Activated T-helper 9 cell treated with anti-CD3 and anti-CD28 coated beads, Interleukin-2, amount 50 U/mL, for 16 hours (primary cell): ENCODE measurements around the gene TBC1D20.

ENCODE experiments used
- DNase-seq: peaks from one replicate; pipeline ENCODE4 v3.0.0-alpha.2; 2020; ENCODE audit warnings: low read depth

Gene TBC1D20

DNA sequence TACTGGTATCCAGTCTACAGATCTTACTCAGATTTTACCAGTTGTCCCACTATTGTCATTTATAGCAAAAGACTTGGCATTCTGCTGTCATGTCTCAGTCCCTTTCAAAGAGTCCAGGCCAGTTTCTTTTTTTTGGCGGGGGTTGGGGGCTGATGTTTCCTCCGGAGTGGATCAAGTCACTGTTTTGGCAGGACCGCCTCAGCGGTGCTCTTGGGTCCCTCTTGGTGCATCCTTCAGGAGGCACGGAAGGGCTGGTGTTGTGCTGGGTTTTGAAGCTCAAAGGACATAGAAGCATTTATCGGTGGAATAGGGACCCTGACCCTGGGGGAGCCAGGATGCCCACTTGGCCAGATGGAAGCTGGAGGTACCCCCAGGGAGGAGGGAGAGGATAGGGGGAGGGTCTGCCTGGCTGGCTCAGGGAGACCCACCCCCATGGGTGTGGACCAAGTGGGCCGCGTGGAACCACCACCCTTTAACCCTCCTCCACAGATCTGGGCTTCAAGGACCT lies 43.4 kb downstream of the TBC1D20 start:
- DNase-seq = no peak

DNA sequence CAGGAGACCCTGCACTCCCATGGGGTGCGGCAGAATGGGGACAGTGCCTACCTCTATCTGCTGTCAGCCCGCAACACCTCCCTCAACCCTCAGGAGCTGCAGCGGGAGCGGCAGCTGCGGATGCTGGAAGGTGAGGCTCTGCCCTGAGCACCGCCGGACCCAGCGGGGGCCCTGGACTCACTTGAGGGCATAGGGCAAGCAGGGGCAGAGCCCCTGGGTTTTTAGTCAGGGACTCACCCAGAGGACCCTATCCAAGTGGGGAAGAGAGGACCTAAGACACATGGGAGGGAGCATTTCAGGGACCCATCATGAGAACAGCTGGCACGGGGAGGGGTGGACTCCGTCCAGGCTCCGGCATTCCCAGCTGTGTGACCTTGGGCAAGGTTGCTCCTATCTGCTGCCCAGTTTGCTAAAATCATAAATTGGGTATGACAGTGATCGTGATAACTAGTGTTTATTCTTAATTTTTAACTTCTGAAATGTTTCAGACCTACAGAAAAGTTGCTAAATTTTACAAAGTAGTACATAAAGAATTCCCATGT lies 44.5 kb downstream of the TBC1D20 start:
- no peak for DNase-seq

DNA sequence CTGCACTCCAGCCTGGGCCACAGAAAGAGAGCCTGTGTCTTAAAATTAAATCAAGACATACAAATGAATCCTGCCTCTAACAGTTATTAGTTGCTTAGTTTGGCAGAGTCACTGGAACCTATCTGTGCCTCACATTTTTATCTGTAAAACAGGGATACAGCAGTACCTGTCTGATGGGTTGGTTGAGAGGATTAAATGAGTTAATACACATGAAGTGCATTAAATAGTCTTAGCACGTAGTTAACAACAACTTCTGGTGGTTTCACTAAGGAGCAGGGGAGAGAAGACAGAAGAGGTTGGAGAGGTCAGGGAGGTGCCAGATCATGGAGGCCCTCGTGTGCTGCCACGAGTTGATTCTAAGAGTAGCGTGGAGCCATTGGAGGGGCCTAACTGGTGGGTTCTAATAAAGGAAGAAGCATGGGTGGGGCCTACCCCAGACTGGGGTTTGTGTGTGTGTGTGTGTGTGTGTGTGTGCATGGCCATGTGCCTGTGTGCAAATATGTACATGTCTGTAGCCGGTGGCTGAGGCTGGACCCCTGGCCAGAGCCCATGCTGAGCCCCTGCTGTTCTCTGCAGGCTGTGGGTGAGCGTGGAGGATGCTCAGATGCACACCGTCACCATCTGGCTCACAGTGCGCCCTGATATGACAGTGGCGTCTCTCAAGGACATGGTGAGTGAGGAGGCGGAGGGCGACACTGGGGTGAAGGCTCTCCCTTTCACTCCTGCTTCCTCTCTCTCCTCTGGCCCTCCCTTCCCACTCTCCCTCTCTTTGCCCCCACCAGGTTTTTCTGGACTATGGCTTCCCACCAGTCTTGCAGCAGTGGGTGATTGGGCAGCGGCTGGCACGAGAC lies 45.2 kb downstream of the TBC1D20 start:
- no peak for DNase-seq

DNA sequence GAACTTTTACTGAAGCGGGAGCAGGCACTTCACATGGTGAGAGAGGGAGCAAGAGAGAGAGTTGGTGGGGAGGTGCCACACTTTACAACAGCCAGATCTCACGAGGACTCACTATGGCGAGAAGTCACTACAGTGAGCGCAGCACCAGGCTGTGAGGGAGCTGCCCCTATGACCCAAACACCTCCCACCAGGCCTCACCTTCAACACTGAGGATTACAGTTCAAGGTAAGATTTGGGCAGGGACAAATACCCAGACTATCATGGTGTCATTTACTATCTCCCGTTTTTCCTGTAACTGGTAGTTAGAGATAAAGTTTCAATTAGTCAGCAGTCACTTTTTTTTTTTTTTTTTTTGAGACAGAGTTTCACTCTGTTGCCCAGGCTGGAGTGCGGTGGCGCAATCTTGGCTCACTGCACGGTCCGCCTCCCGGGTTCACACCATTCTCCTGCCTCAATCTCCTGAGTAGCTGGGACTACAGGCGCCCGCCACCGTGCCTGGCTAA lies 46.5 kb downstream of the TBC1D20 start:
- DNase-seq = no peak

DNA sequence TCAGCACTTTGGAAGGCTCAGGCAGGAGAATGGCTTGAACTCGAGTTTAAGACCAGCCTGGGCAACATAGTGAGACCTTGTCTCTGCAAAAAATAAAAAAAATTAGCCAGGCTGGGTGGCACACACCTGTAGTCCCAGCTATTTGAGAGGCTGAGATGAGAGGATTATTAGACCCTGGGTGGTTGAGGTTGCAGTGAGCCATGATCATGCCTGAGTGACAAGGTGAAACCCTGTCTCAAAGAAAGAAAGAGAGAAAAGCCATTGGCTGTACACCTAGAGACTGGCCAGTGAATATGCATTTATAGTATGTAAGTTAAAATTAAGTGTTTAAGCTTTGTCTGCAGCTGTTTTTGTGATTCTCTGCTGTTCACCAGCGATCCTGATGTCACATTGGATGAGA lies 48.2 kb downstream of the TBC1D20 start:
- DNase-seq = no peak

DNA sequence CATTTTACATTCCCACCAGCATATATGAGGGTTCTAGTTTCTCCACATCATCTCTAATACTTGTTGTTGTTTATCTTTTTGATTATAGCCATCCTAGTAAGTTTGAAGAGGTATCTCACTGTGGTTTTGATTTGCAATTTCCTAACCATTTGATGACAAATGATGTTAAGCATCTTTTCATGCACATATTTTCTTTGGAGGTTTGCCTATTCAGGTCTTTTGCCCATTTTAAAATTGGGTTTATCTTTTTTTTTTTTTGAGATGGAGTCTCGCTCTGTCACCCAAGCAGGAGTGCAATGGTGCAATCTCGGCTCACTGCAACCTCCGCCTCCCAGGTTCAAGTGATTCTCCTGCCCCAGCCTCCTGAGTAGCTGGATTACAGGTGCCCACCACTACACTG lies 50.3 kb downstream of the TBC1D20 start:
- DNase-seq = no peak

DNA sequence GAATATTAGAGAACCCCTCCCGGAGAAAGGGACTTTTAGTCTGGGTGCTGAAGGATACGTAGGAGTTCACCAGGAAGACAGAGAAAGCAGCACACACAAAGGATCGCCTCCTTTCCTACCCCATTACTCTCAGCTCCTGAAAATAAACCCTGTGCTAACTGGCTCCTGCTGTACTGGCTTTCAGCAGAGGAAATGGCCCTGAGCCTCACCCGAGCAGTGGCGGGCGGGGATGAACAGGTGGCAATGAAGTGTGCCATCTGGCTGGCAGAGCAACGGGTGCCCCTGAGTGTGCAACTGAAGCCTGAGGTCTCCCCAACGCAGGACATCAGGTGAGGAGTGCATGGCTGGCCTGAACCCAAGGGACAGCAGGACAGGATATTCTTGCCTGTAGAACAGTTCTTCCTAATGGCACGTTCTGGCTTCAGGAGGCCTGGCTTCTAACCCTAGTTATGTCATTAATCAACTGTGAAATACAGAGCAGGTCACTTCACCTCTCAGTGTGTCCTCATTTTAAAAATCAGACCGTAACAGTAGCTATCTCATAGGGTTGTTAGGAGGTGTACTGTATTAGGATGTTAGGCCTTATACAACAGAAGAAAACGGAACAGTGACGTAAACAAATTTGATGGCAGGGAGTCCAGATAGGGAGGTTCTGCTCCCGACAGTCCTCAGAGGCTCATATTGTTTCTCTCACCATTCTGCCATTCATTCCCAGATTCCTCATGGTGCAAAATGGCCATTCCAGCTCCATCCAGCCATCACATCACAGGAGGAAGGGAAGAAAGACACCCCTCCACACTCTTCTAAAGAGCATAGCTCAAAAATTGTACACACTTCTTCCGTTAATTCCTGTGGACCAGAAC lies 52.4 kb downstream of the TBC1D20 start:
- DNase-seq = no peak

DNA sequence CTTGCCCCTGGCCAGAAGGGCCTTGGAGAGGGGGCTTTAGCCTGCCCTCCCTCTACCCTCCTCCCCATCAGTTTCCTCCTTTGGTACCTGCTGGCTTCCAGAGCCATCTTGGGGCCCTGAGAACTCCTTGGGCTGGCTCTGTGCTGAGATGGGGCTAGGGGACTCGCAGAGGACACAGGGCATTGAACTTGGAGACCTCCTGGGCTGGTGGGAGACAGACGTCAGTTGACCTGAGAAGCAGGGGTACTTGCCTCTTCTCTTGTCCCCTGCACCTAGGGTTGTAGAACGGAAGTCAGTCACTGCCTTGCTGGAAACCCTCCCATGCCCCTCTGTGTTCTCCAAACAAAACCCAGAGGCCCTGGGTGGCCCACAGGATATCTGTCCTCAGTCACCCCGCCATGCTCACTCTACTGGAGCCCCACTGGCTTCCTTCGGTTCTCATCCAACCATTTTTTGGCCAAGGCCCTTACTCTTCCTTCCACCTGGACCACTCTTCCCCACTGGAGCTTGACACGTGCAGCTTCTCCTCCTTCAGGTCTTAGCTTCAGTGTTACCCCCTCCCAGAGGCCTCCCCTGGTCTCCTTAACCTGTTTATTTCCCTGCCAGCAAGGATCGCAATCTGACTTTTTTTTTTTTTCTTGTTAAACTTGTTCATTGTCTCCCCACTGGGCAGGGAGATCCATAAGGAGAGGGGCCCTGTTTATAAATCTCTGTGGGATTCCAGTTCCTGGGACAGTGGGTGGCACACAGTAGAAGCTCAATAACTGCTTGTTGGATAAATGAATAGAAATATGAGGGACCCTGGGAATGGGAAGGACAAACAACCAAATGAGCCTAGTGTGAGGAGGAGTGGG lies 53.3 kb downstream of the TBC1D20 start:
- DNase-seq = no peak

DNA sequence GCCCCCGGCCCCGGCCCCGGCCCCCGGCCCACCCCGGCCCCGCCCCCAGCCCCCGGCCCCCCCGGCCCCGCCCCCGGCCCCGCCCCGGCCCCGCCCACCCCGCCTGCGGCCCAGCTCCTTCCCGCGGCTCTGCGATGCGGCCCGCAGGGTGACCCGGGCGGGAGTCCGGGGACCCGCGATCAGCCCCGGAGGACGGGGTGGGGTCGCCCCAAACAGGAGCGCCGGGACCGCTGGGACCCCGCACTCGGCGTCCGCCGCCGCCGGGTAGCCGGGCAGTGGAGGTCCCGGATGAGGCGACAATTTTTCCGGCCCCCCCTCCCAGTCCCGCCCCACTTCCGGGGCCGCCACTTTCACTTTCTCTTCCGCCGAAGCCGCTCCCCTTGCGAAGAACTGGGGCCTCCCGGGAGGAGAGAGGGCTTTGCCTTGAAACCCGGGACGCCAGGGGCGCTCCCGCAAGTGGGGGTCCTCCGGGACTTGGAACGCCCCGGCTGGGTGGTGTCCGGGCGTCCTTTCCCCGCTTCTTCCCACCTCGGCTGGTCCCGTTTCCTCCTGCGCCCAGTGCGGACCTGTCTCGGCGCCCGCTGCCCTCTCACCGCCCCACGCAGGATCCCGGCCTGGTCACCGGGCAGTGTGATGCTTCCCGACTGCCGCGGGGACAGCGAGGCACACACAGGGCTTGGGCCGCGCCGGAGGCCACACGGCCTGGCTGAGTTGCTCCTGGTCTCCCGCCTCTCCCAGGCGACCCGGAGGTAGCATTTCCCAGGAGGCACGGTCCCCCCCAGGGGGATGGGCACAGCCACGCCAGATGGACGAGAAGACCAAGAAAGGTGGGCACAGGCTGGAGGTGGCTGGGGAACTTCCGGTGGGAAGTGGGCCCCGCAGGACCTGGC lies 54.1 kb downstream of the TBC1D20 start, which contains the start of gene RBCK1:
TSS of gene RBCK1 (plus strand) at position 347 of the 890 bp plus-strand sequence. CDS start at position 806, 459 bp downstream.
- peak; percentile 83 for DNase-seq

DNA sequence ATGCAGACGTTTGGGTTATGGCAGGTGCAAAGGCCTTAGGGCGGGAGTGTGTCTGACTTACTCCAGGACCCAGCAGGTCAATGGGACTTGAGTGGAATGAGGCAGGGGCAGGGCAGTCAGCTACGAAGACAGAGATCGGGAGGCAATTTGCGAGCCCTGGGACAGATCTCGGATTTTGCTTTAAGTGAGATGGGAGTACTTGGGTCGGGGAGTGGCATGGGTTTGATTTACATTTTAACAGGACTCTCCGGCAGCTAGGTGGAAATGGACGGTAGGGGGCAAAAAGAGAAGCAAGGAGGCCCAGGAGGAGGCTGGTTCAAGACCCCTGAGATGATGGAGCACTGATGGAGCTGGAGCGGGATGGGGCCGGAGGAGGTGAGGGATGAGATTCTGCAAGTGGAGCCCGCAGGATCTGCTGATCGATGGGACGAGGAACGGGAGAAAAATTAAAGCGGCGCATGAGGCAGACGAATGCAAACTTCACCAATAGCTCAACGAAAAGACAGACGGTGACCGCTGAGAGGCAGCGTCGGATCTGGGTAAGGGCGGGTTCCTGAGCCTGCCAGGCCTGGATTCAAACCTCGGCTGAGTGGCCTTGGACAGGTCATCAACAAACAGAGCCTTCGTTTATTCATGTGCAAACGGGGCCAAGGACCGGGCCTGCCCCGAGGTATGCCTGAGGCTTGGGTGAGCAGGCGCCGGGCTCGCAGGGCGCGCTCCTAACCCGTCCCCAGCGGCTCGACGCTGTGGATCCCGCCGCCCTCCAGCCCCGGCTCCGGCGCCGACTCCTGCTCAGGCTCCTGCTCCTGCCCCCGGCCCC lies 55.0 kb downstream of the TBC1D20 start:
- DNase-seq = peak; percentile 54

DNA sequence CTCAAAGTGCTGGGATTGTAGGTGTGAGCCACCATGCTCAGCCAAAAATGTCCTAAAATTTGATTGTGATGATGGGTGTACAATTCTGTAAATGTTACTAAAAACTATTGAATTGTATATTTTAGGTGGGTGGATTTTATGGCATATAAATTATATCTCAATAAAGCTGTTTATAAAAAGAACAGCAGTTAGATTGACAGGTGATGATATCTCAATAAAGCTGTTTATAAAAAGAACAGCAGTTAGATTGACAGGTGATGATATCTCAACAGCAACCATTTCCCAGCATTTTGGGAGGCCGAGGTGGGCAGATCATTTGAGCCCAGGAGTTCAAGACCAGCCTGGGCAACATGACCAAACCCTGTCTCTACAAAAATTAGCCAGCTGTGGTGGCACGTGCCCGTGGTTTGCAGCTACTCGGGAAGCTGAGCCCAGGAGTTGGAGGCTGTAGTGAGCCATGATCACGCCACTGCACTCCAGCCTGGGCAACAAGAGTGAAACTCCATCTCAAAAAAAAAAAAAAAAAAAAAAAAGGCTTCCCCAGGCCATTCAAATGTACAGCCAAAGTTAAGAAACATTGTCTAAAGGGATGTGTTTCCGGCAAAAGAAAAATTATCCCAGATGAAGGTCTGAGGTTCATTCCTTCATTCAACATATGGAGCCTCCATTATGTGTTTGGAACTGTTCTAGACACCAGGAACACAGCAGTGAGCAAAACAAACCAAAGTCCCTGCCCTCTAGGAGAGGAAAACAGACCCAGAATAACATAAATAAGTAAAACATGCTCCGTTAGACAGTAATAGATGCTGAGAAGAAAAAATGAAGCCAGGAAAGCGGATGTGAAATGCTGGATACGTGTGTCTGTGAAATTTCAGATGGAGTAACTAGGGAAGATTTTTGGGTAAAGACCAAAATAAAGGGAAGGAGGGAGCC lies 55.9 kb downstream of the TBC1D20 start:
- DNase-seq = no peak

DNA sequence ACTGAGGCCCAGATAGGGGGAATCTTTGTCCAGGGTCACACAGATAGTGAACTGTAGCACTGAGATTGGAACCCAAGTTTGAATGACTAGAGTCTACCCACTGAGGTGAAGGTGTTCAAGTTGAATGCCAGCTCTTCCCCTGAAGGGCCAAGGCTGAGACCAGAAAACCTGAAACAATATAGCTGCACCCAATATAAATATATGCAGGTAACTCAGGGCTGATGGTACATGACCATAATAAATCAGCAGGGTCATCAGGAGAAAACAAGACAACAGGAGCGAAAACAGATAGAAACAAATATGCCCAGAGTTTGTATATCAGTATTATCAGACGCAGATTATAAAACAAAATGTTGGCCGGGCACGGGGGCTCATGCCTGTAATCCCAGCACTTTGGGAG lies 58.2 kb downstream of the TBC1D20 start:
- no peak for DNase-seq

DNA sequence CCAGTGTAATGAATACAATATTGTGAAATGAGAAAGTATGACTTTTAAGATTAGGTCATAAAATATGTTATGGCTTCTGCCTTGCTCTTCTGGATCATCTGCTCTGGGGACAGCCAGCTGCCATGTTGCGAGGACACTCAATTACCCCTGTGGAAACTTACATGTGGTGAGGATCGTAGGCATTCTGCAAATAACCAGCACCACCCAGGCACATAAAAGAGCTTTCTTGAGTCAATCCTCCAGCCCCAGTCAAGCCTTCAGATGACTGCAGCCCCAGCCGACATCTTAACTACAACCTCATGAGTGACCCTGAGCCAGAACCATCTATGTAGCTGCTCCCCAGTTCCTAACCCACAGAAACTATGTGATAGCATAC lies 58.8 kb downstream of the TBC1D20 start:
- DNase-seq = no peak

DNA sequence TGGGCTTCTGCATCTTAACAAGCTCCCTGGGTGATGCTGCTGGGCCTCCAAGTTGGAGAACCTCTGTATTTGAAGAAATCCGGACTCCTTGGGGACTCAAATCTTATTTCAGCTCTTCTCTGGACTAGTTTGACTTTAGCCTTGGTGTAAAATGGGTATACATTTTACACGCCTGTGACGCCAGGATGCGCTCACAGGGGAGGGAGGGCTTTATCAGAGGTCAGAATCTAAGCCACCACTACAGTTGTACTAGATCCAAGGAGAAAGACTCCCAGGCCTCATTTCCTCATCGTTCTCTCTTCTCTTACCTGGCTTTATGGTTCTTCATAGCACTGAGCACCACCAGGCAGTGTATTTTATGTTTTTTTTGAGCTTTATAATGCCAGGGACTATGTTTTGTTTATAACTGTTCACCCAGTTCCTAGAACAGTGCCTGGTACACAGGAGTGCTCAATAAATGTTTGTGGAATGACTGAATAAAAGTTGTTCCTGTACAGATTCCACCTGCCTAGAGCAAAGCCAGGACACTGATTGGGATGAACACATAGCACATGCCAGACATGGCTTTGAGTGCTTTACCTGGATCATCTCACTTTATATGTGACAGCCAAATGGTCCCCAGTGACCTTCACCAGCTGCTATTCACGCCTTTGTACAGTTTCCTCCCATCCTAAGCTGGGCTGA lies 59.3 kb downstream of the TBC1D20 start:
- DNase-seq = no peak

DNA sequence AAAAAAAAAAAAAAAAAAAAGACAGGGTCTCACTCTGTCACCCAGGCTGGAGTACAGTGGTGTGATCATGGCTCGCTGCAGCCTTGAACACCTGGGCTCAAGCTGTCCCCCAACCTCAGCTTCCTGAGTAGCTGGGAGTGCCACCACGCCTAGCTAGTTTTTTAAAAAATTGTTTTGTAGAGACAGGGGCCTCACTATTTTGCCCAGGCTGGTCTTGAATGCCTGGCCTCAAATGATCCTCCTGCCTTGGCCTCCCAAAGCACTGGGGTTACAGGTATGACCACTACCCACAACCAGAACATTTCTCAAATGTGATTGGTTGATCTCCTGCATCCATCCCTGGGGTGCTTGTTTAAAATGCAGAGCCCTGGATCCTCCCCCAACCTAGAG lies 59.8 kb downstream of the TBC1D20 start:
- DNase-seq = no peak

DNA sequence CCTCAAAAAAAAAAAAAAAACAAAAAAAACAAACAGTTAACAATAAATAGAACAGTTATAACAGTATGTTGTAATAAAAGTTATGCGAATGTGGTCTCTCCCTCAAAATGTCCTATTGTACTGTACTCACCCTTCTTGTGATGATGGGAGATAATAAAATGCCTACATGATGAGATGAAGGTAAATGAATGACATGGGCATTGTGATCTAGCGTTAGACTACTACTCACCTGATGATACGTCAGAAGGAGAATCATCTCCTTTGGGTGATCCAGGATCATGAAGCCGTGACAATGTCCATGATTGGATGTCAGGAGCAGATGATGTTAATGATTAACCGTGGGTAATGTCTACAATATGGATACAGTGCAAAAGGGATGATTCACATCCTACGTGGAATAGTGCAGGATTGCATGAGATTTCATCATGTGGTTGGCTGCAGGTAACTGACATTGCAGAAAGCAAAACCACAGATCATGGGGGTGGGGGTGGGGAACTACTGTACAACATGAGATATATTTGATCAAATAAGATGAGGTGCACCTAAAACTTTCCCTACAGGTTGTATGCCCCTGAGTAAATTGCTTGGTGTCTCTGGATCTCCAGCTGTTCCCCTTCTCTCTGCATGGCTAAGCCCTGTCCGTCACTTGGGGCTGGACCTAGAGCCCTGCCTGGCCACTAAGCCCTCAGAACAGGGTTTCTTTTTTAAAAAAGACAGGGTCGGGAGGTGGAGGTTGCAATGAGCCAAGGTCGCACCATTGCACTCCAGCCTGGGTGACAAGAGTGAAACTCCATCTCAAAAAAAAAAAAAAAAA lies 60.4 kb downstream of the TBC1D20 start:
- DNase-seq = no peak
